Fibroblast of the aortic adventitia (primary cell): Measurements from ENCODE around the gene ZSWIM7. TPM values are rescaled to one million over a fixed set of nuclear protein-coding genes. Genes with fewer than 3 reads are reported as not detected.

Experiments
- DNase-seq: peaks from one replicate; pipeline ENCODE4 v3.0.0-alpha.2; 2010; ENCODE audit warnings: low read depth
- H3K4me3 ChIP-seq: 2 replicates; pipeline ENCODE4 v1.5.1; 2011; ENCODE audit warnings: low read depth, mild to moderate bottlenecking, control low read depth, low read length, moderate library complexity
- total RNA-seq: library from RNA; depleted of rRNA; stranded (reverse); fragments of >200 nt; gene quantifications from 2 replicates; pipeline ENCODE4 v1.2.3, GENCODE V29; 2012; ENCODE audit warnings: low replicate concordance
- TF ChIP-seq, protein P1 (sequence below): IDR thresholded peaks from 2 replicates; pipeline ENCODE4 v1.5.1; 2011; ENCODE audit warnings: mild to moderate bottlenecking, low read length, control low read depth, inconsistent platforms; ENCODE audit not compliant: insufficient read depth

Gene ZSWIM7
- total RNA-seq, 1 donor: 17.3 TPM

- TF ChIP-seq, protein P1, sequence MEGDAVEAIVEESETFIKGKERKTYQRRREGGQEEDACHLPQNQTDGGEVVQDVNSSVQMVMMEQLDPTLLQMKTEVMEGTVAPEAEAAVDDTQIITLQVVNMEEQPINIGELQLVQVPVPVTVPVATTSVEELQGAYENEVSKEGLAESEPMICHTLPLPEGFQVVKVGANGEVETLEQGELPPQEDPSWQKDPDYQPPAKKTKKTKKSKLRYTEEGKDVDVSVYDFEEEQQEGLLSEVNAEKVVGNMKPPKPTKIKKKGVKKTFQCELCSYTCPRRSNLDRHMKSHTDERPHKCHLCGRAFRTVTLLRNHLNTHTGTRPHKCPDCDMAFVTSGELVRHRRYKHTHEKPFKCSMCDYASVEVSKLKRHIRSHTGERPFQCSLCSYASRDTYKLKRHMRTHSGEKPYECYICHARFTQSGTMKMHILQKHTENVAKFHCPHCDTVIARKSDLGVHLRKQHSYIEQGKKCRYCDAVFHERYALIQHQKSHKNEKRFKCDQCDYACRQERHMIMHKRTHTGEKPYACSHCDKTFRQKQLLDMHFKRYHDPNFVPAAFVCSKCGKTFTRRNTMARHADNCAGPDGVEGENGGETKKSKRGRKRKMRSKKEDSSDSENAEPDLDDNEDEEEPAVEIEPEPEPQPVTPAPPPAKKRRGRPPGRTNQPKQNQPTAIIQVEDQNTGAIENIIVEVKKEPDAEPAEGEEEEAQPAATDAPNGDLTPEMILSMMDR: no peak
- DNase-seq: no peak
- no peak overlapping the region for H3K4me3 ChIP-seq
These were observed 19.8 kb upstream of the ZSWIM7 start for GRCh38 chr17:16019347-16019746.

- no peak overlapping the region for H3K4me3 ChIP-seq
- peak; percentile 82 for DNase-seq
- TF ChIP-seq, protein P1: peak; percentile 80
These were observed 14.5 kb upstream of the ZSWIM7 start for GRCh38 chr17:16013943-16014407.

GRCh38 chr17:16007439-16007838, 7.9 kb upstream of the ZSWIM7 start:
- no peak overlapping the region for H3K4me3 ChIP-seq
- TF ChIP-seq, protein P1: no peak
- no peak for DNase-seq

DNA sequence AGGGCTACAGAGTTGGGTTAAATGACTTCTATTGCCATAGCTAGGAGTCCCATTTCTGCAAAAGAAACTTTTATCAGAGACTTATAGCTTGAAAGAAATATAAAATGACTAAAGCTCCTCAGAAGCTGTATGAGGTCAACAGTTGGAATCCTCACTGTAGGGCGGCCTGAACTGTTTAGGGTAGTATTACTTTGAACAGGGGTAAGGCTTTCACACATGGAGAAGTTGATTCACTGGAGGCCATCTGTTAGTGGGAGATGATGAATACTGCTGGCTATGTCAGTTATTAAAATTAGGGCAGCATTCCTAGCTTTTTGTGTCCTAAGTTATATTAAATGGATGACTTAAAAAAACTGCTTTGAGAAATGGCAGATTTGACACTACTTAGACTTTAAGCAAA, 6.1 kb upstream of the ZSWIM7 start:
- H3K4me3 ChIP-seq: no peak overlapping the region
- TF ChIP-seq, protein P1: no peak
- DNase-seq: no peak

GRCh38 chr17:16003841-16004240, 4.3 kb upstream of the ZSWIM7 start:
- H3K4me3 ChIP-seq: no peak overlapping the region
- peak; percentile 16 for DNase-seq
- TF ChIP-seq, protein P1: no peak

GRCh38 chr17:16002708-16003260, 3.3 kb upstream of the ZSWIM7 start:
- TF ChIP-seq, protein P1: no peak
- no peak overlapping the region for H3K4me3 ChIP-seq
- no peak for DNase-seq
